GM23248 (cell line): Measurements from ENCODE around the gene CRHR2. TPM values are rescaled to one million over a fixed set of nuclear protein-coding genes. Genes with fewer than 3 reads are reported as not detected.

ENCODE experiments used
- DNase-seq: peaks from one replicate; pipeline ENCODE4 v3.0.0-alpha.2; 2015
- H2AFZ ChIP-seq: fragments of 200-600 bp; sonication (generic); 2 replicates; pipeline ENCODE4 v1.6.1; 2016; ENCODE audit warnings: antibody characterized with exemption
- H3F3A ChIP-seq: fragments of 200-600 bp; sonication (generic); 2 replicates; pipeline ENCODE4 v1.6.1; 2016; ENCODE audit warnings: mild to moderate bottlenecking, antibody characterized with exemption, mixed run types; ENCODE audit not compliant: insufficient read depth
- H3K27ac ChIP-seq: fragments of 200-600 bp; sonication (generic); 2 replicates; pipeline ENCODE4 v1.5.1; 2016; ENCODE audit warnings: mild to moderate bottlenecking
- H3K27me3 ChIP-seq: fragments of 200-600 bp; sonication (generic); replicated peaks from 2 replicates; pipeline ENCODE4 v1.6.1; 2016; ENCODE audit warnings: mild to moderate bottlenecking; ENCODE audit not compliant: insufficient read depth
- H3K36me3 ChIP-seq: fragments of 200-600 bp; sonication (generic); 2 replicates; pipeline ENCODE4 v1.6.1; 2016; ENCODE audit warnings: low read depth, mild to moderate bottlenecking
- H3K4me1 ChIP-seq: fragments of 200-600 bp; sonication (generic); 2 replicates; pipeline ENCODE4 v1.6.1; 2016; ENCODE audit warnings: mild to moderate bottlenecking; ENCODE audit not compliant: insufficient read depth
- H3K4me2 ChIP-seq: fragments of 200-600 bp; sonication (generic); one replicate; pipeline ENCODE4 v1.6.1; 2016; ENCODE audit warnings: mild to moderate bottlenecking; ENCODE audit not compliant: unreplicated experiment
- H3K4me3 ChIP-seq: fragments of 200-600 bp; sonication (generic); 2 replicates; pipeline ENCODE4 v1.5.1; 2016; ENCODE audit warnings: mild to moderate bottlenecking
- H3K79me2 ChIP-seq: fragments of 200-600 bp; sonication (generic); 2 replicates; pipeline ENCODE4 v1.6.1; 2016; ENCODE audit warnings: mild to moderate bottlenecking; ENCODE audit not compliant: insufficient read depth
- H3K9ac ChIP-seq: fragments of 200-600 bp; sonication (generic); 2 replicates; pipeline ENCODE4 v1.6.1; 2016; ENCODE audit warnings: mild to moderate bottlenecking
- H3K9me2 ChIP-seq: fragments of 200-600 bp; sonication (generic); 2 replicates; pipeline ENCODE4 v1.6.1; 2016; ENCODE audit warnings: mixed run types, mild to moderate bottlenecking, moderate library complexity; ENCODE audit not compliant: insufficient read depth
- H3K9me3 ChIP-seq: fragments of 200-600 bp; sonication (generic); one replicate; pipeline ENCODE4 v1.6.1; 2017; ENCODE audit warnings: low read depth
- H4K20me1 ChIP-seq: fragments of 200-600 bp; sonication (generic); 2 replicates; pipeline ENCODE4 v1.6.0; 2016; ENCODE audit not compliant: insufficient read depth
- EZH2 ChIP-seq: fragments of 200-600 bp; sonication (generic); IDR thresholded peaks from 2 replicates; pipeline ENCODE4 v1.6.1; 2018; ENCODE audit warnings: antibody characterized with exemption, mild to moderate bottlenecking; ENCODE audit not compliant: insufficient read depth, poor library complexity, severe bottlenecking
- EZH2phosphoT487 ChIP-seq: fragments of 200-600 bp; sonication (generic); IDR thresholded peaks from 2 replicates; pipeline ENCODE4 v1.6.1; 2018; ENCODE audit warnings: antibody characterized with exemption, moderate library complexity, mild to moderate bottlenecking, low read depth; ENCODE audit not compliant: insufficient read depth
- WGBS, 2 experiments: methylation state at CpG; one replicate each; pipeline ENCODE4 v1.1.6; 2015 to 2017; ENCODE audit warnings: low lambda C conversion rate in 2 of 2, low coverage in 1 of 2; ENCODE audit errors: missing lambda C conversion rate in 2 of 2; 5-methylcytosine and 5-hydroxymethylcytosine counted together
- in situ Hi-C: fragments of 300-500 bp; cut with MboI; formaldehyde crosslinking; loops from 2 replicates; pipeline ENCODE4 v1.15.0; 2020
- polyA plus RNA-seq: library from polyadenylated mRNA; unstranded; fragments of >200 nt; fragmentation: Nextera tagmentation; extraction: Ambion mirVana; gene quantifications from 2 replicates; pipeline ENCODE4 v1.2.1, GENCODE V29; 2016
- total RNA-seq: library from RNA; depleted of rRNA; stranded (reverse); fragments of >200 nt; shearing (Covaris generic); gene quantifications from 2 replicates; pipeline ENCODE4 v1.2.3, GENCODE V29; 2014

Gene CRHR2
- total and polyA plus RNA-seq, 2 experiments from 2014 or later, result 0.05 TPM; not detected in 1

DNA sequence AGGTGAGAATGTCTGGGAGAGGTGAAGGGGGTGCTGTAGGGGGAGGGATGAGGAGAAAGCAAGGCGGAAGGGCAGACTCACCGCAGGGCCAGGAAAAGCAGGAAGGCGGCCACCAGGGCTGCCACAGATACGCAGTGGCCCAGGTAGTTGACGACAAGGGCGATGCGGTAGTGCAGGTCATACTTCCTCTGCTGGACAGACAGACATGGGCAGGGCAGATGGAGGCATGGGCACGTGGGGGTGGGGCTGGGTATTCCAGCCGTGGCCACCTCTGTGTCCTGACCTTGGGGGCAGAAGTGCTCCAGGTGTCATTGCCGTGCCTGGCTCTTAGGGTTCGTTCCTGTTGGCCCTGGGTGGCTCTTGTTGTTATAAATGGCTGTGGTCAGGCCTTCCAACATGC is 16.8 kb downstream of the CRHR2 start:
- Histone ChIP-seq H3K9me3 (no peaks in the 10 kb centered on the region), H3K4me2 (no peak overlapping the region), H3K27me3 (peaks cover 19% of the 10 kb centered on the region), H3K79me2 (no peaks in the 10 kb centered on the region), H4K20me1 (no peaks in the 10 kb centered on the region), H2AFZ (no peak overlapping the region), H3K36me3 (no peaks in the 10 kb centered on the region), H3K4me1 (no peaks in the 10 kb centered on the region), H3K27ac (no peak overlapping the region), H3K9me2 (no peaks in the 10 kb centered on the region), H3K9ac (no peak overlapping the region), H3F3A (no peaks in the 10 kb centered on the region), H3K4me3 (no peak overlapping the region)
- DNase-seq, result no peak
- TF ChIP-seq EZH2phosphoT487 (no peak), EZH2 (no peak)
- WGBS, 2 experiments, result 60 to 63% methylated on average over 11 of the region's 11 CpGs
- in situ Hi-C loops, result no loop called here

DNA sequence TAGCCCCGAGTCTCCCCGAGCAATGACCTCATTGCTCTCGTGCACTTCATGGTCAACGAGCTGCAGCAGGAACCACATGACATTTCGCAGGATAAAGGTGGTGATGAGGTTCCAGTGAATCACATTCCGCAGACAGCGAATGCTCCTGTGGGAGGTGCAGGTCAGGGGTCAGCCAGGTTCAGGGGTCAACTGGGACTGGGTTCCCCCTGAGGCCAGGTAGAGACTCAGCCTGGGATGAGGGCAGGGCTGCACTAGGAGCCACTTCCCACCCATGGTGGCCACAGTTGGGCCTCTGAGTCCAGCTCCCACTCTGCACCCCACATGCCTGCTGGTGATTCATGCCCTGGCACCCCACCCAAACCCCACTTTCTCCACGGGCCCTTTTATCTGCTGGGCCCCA is 17.2 kb downstream of the CRHR2 start:
- no peaks in the 10 kb centered on the region for H3K9me2 ChIP-seq
- no peaks in the 10 kb centered on the region for H3K36me3 ChIP-seq
- H3F3A ChIP-seq, result no peaks in the 10 kb centered on the region
- no peaks in the 10 kb centered on the region for H3K4me1 ChIP-seq
- DNase-seq, result no peak
- H3K79me2 ChIP-seq, result no peaks in the 10 kb centered on the region
- no peak overlapping the region for H3K4me3 ChIP-seq
- 48 to 49% methylated on average over 7 to 8 of the region's 8 CpGs for WGBS, 2 experiments
- H3K27me3 ChIP-seq, result peaks cover 19% of the 10 kb centered on the region
- no peaks in the 10 kb centered on the region for H4K20me1 ChIP-seq
- no peak overlapping the region for H3K4me2 ChIP-seq
- no peak for TF ChIP-seq EZH2phosphoT487
- TF ChIP-seq EZH2, result no peak
- H3K9me3 ChIP-seq, result no peaks in the 10 kb centered on the region
- no peak overlapping the region for H3K9ac ChIP-seq
- no peak overlapping the region for H3K27ac ChIP-seq
- in situ Hi-C loops, result no loop called here
- no peak overlapping the region for H2AFZ ChIP-seq

DNA sequence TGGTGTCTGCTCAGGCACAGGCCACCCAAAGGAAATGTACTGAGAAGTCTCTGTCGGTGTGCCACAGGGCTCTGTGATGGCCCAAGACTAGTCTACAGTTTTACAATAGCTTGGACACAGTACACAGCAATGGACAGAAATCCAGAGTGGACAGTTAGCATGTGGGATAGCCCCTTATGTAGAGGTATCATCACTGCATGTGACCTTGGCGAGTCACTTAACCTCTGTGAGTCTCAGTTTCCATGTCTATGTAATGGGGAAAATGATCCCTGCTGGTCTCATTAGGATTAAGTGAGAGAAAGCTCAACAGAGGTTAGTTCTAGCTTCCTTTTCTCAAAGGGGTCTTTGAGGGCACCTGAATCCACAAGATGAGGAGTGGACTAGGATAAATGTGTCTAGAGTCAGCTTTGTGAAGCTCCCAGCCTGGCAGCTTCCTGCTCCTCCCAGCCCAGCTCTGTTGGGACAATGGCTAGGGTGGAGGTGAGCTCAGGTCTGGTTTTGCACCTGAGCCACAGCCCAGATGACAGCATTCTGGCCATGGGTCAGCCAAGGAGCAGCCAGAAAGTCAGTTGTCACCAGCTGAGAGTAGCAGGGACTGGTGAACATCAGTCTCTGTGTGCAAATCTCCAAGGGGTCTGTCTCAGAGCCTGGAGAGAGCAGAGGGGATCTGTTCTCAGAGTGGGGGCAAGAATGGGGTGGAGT is 17.9 kb downstream of the CRHR2 start:
- in situ Hi-C loops, result no loop called here
- Histone ChIP-seq H3K9me2 (no peaks in the 10 kb centered on the region), H4K20me1 (no peaks in the 10 kb centered on the region), H3K4me1 (no peaks in the 10 kb centered on the region), H3K79me2 (no peaks in the 10 kb centered on the region), H3K27me3 (peaks cover 19% of the 10 kb centered on the region), H3F3A (no peaks in the 10 kb centered on the region), H3K27ac (no peak overlapping the region), H3K36me3 (no peaks in the 10 kb centered on the region), H3K9ac (no peak overlapping the region), H2AFZ (no peak overlapping the region), H3K4me2 (no peak overlapping the region), H3K4me3 (no peak overlapping the region), H3K9me3 (no peaks in the 10 kb centered on the region)
- no peak for DNase-seq
- no peak for TF ChIP-seq EZH2
- no peak for TF ChIP-seq EZH2phosphoT487
- WGBS, 2 experiments, result 41 to 43% methylated on average over 2 of the region's 2 CpGs

DNA sequence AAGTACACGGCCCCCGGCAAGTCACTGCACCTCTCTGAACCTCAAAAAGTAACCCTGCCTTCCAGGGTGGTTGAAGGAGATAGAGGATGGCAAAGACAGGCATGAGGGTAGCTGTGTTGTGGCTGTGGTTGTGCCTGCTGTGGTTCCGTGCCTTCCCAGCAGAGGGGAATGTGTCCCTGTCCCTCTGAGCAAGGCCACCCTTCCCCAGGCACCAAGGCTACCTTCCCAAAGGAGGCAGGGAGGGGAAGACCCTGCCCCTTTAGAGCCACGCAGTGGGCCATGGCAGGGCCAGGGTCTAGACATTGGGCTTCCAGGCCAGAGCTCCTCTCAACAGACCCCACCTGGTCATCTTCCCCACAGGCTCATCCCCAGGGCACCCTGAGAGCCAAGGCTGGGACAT is 18.8 kb downstream of the CRHR2 start:
- Histone ChIP-seq H3K27me3 (peaks cover 19% of the 10 kb centered on the region), H3K36me3 (no peaks in the 10 kb centered on the region), H3F3A (no peaks in the 10 kb centered on the region), H3K4me3 (no peak overlapping the region), H3K9me2 (no peaks in the 10 kb centered on the region), H3K27ac (no peak overlapping the region), H4K20me1 (no peaks in the 10 kb centered on the region), H3K79me2 (no peaks in the 10 kb centered on the region), H2AFZ (no peak overlapping the region), H3K4me1 (no peaks in the 10 kb centered on the region), H3K9me3 (no peaks in the 10 kb centered on the region), H3K4me2 (no peak overlapping the region), H3K9ac (no peak overlapping the region)
- TF ChIP-seq EZH2phosphoT487, result no peak
- TF ChIP-seq EZH2, result no peak
- DNase-seq, result no peak
- in situ Hi-C loops, result no loop called here
- WGBS, 2 experiments, result 39 to 40% methylated on average over 4 of the region's 4 CpGs

DNA sequence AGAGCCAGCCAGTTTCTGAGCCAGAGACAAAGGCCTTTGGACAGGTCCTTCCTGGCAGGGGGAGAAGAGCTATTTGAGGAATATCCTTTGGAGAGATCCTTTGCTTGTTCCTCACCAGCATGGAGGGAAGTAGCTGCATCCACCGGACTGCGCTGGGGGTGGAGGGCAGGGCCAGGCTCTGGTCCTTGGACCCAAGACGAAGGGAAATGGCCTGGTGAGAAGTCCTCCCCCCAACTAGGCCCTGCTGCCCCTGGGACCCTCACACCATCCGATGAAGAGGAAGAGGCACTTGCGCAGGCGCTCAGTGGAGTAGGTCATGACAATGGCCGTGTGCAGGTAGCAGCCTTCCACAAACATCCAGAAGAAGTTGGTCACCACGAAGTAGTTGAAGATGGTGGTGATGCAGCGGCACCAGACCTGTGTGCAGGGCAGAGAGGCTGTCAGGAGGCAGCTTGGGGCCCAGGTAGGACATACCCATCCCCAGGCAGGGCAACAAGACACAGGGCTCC is 19.8 kb downstream of the CRHR2 start:
- H3K4me1 ChIP-seq, result no peaks in the 10 kb centered on the region
- H3K9ac ChIP-seq, result no peak overlapping the region
- H3K36me3 ChIP-seq, result no peaks in the 10 kb centered on the region
- H3K4me2 ChIP-seq, result no peak overlapping the region
- H2AFZ ChIP-seq, result no peak overlapping the region
- DNase-seq, result no peak
- no peaks in the 10 kb centered on the region for H3K79me2 ChIP-seq
- H4K20me1 ChIP-seq, result no peaks in the 10 kb centered on the region
- no peak overlapping the region for H3K4me3 ChIP-seq
- TF ChIP-seq EZH2phosphoT487 (no peak), EZH2 (no peak)
- 68 to 69% methylated on average over 9 of the region's 9 CpGs for whole genome bisulfite sequencing, 2 experiments
- H3K27me3 ChIP-seq, result peaks cover 19% of the 10 kb centered on the region; the same call in 1 of the 2 replicates
- no peaks in the 10 kb centered on the region for H3K9me2 ChIP-seq
- H3F3A ChIP-seq, result no peaks in the 10 kb centered on the region
- H3K9me3 ChIP-seq, result no peaks in the 10 kb centered on the region
- no peak overlapping the region for H3K27ac ChIP-seq
- in situ Hi-C loops, result no loop called here
